HG03045 (cell line): ENCODE measurements around the gene CAPZA1.

Experiments used
- ATAC-seq: cut with Tn5 transposase; IDR thresholded peaks from one replicate; pipeline ENCODE4 v1.9.1; 2021; ENCODE audit warnings: mild to moderate bottlenecking, moderate library complexity; ENCODE audit not compliant: unreplicated experiment

CAPZA1 gene

GRCh38 chr1:112675728-112676381 lies 56.2 kb downstream of the CAPZA1 start:
- ATAC-seq: no peak

GRCh38 chr1:112676543-112676942 lies 56.9 kb downstream of the CAPZA1 start:
- no peak for ATAC-seq

- no peak for ATAC-seq
Observed at GRCh38 chr1:112677501-112677900, 57.9 kb downstream of the CAPZA1 start.

GRCh38 chr1:112678605-112679004 lies 59.0 kb downstream of the CAPZA1 start:
- no peak for ATAC-seq

GRCh38 chr1:112685913-112686312 lies 66.3 kb downstream of the CAPZA1 start:
- no peak for ATAC-seq

- ATAC-seq: no peak
Observed at GRCh38 chr1:112686417-112686816, 66.8 kb downstream of the CAPZA1 start.

GRCh38 chr1:112686835-112687234 lies 67.2 kb downstream of the CAPZA1 start:
- ATAC-seq: no peak

GRCh38 chr1:112687361-112687760 lies 67.7 kb downstream of the CAPZA1 start:
- no peak for ATAC-seq

GRCh38 chr1:112687785-112688496 lies 68.3 kb downstream of the CAPZA1 start:
- no peak for ATAC-seq

GRCh38 chr1:112688781-112689193 lies 69.2 kb downstream of the CAPZA1 start:
- no peak for ATAC-seq

GRCh38 chr1:112689196-112689841 lies 69.7 kb downstream of the CAPZA1 start:
- no peak for ATAC-seq

- ATAC-seq: no peak
Observed at GRCh38 chr1:112689842-112690237, 70.2 kb downstream of the CAPZA1 start.

- ATAC-seq: no peak
Observed at GRCh38 chr1:112692681-112693080, 73.0 kb downstream of the CAPZA1 start.

GRCh38 chr1:112693821-112694220 lies 74.2 kb downstream of the CAPZA1 start:
- ATAC-seq: no peak

GRCh38 chr1:112694363-112694929 lies 74.8 kb downstream of the CAPZA1 start:
- ATAC-seq: no peak

GRCh38 chr1:112695276-112695675 lies 75.6 kb downstream of the CAPZA1 start:
- no peak for ATAC-seq

GRCh38 chr1:112696578-112697314 lies 77.1 kb downstream of the CAPZA1 start:
- no peak for ATAC-seq

GRCh38 chr1:112697781-112698201 lies 78.2 kb downstream of the CAPZA1 start:
- no peak for ATAC-seq

GRCh38 chr1:112698366-112699310 lies 79.0 kb downstream of the CAPZA1 start:
- no peak for ATAC-seq
